Type B pancreatic cell (in vitro differentiated cells): ENCODE data around the gene GNMT. TPM values are rescaled to one million over a fixed set of nuclear protein-coding genes. Genes with fewer than 3 reads are reported as not detected.

Experiments used
- DNase-seq: peaks from one replicate; pipeline ENCODE4 v3.0.0; 2021; ENCODE audit warnings: mixed read lengths; ENCODE audit not compliant: unreplicated experiment; ENCODE audit errors: extremely low spot score
- H3K27ac Mint-ChIP-seq: 2 replicates; pipeline ENCODE4 v1.8.0; 2021; ENCODE audit warnings: mild to moderate bottlenecking, mixed read lengths
- H3K27me3 Mint-ChIP-seq: 2 replicates; pipeline ENCODE4 v1.8.0; 2021; ENCODE audit warnings: mixed read lengths
- H3K36me3 Mint-ChIP-seq: 2 replicates; pipeline ENCODE4 v1.8.0; 2021; ENCODE audit warnings: mixed read lengths
- H3K4me1 Mint-ChIP-seq: one replicate; pipeline ENCODE4 v1.8.0; 2021; ENCODE audit warnings: mixed read lengths; ENCODE audit not compliant: unreplicated experiment
- H3K4me3 Mint-ChIP-seq: 2 replicates; pipeline ENCODE4 v1.8.0; 2021; ENCODE audit warnings: mild to moderate bottlenecking, mixed read lengths
- H3K9me3 Mint-ChIP-seq: 2 replicates; pipeline ENCODE4 v1.8.0; 2021; ENCODE audit warnings: mixed read lengths
- total RNA-seq: library from RNA; stranded (reverse); gene quantifications from 2 replicates; pipeline ENCODE4 v1.2.1, GENCODE V29; 2021; ENCODE audit warnings: low replicate concordance
- TF ChIP-seq, protein P1 (sequence below): fragments of 200-600 bp; sonication (generic); conservative IDR thresholded peaks from 2 replicates; pipeline ENCODE4 v1.5.0; 2021; ENCODE audit warnings: antibody characterized with exemption, mild to moderate bottlenecking

The GNMT gene
- total RNA-seq, 1 donor from 2014 or later = 0.39 TPM

DNA sequence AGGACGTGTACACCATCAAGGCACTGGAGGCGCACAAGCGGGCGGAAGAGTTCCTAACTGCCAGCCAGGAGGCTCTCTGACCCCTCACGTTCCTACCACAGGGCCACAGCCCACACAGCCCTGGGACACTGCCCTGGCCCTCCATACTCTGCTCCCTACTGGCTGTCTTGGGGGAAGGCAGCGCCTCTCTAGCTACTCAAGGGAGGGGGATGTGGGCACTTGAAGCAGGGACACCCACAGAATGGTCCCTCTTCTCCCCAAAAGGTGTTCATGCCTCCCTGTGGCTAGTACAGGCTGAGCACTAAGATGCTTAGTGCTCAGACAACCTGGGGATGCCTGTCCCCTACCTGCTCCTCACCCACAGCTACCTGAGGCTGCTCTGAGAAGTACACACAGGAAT, 50.7 kb downstream of the GNMT start:
- DNase-seq = no peak
- TF ChIP-seq, protein P1, sequence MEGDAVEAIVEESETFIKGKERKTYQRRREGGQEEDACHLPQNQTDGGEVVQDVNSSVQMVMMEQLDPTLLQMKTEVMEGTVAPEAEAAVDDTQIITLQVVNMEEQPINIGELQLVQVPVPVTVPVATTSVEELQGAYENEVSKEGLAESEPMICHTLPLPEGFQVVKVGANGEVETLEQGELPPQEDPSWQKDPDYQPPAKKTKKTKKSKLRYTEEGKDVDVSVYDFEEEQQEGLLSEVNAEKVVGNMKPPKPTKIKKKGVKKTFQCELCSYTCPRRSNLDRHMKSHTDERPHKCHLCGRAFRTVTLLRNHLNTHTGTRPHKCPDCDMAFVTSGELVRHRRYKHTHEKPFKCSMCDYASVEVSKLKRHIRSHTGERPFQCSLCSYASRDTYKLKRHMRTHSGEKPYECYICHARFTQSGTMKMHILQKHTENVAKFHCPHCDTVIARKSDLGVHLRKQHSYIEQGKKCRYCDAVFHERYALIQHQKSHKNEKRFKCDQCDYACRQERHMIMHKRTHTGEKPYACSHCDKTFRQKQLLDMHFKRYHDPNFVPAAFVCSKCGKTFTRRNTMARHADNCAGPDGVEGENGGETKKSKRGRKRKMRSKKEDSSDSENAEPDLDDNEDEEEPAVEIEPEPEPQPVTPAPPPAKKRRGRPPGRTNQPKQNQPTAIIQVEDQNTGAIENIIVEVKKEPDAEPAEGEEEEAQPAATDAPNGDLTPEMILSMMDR = no peak
- no peak overlapping the region for H3K27ac Mint-ChIP-seq
- no peak overlapping the region for H3K4me3 Mint-ChIP-seq
- no peaks in the 10 kb centered on the region for H3K27me3 Mint-ChIP-seq
- H3K36me3 Mint-ChIP-seq = peaks cover 9% of the 10 kb centered on the region
- H3K4me1 Mint-ChIP-seq = peaks cover 22% of the 10 kb centered on the region
- H3K9me3 Mint-ChIP-seq = no peaks in the 10 kb centered on the region

DNA sequence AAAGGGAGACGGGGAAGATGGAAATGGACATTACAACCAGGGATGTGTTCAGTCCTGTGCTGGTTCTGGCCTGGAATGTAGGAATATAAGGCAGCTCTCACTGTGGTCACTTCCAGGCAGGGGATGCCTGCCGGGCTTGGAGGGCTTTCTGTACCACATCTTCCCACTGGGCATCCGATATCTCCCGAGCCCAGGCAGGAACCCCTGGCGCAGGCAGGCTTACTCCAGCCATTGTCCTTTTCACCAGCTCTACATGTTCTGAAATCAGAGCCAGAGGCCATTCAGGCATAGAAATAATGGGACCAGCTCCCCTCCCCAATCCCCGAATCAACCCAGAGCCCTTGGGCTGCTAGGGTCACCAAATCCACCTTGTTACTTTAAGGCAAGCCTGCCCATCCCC, 51.8 kb downstream of the GNMT start:
- no peaks in the 10 kb centered on the region for H3K27me3 Mint-ChIP-seq
- TF ChIP-seq, protein P1 = no peak
- DNase-seq = no peak
- peaks cover 7% of the 10 kb centered on the region for H3K36me3 Mint-ChIP-seq
- peaks cover 26% of the 10 kb centered on the region for H3K4me1 Mint-ChIP-seq
- H3K9me3 Mint-ChIP-seq = no peaks in the 10 kb centered on the region
- no peak overlapping the region for H3K27ac Mint-ChIP-seq
- peak overlapping the region; percentile 98 for H3K4me3 Mint-ChIP-seq

DNA sequence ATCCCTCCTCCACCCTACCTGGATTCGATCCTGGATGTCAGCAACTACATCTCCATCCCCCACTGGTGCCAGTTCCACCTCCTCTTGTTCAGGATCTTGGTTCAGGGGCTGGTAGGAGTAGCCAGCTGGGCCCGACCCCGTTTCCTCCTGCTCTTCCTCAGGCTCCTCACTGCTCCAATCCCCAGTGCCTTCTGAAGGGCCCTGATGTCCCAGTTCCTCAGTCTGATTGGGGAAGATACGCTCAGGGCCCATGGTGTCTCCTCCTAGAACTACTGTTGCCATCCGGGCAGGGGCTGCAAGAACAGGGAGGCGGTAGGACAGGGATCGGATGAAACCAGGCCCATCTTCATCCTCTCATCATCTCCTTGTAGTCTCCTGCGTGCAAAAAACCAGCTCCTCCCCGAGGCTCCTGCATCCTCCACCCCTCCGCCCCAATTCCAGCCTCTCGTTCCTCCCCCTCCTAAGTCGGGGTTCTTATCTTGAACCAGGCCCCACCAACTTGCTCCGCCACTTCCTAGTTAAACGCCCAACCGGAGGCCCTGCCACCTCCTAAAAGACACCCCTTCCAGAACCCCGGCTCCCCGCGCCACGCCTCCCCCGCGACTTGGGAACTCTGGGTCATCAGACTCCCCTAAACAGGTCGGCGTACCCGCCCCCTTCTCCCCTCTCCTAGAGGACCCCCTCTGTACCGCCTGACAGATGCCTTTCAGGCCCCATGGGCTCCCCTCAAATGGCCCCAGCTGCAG, 52.7 kb downstream of the GNMT start:
- TF ChIP-seq, protein P1 = no peak
- Mint-ChIP-seq H3K9me3 (no peaks in the 10 kb centered on the region), H3K4me1 (peaks cover 26% of the 10 kb centered on the region), H3K4me3 (peak overlapping the region; percentile 98), H3K27ac (peak overlapping the region; percentile 92), H3K36me3 (peaks cover 3% of the 10 kb centered on the region), H3K27me3 (no peaks in the 10 kb centered on the region)
- DNase-seq = no peak

Other genes starting within 250 kb of the GNMT start
- not detected in 2 replicates for gene PRPH2, start 238.2 kb upstream of the GNMT start, total RNA-seq
- 29.3 and 34.8 TPM in 2 replicates for gene TBCC, start 214.7 kb upstream of the GNMT start, total RNA-seq
- 9.1 and 9.3 TPM in 2 replicates for gene BICRAL, start 178.7 kb upstream of the GNMT start, total RNA-seq
- 83.4 and 101 TPM in 2 replicates for gene RPL7L1, start 81.1 kb upstream of the GNMT start, total RNA-seq
- gene PTCRA, start 44.7 kb upstream of the GNMT start, total RNA-seq = not detected in 2 replicates
- gene CNPY3, start 31.3 kb upstream of the GNMT start, total RNA-seq = 37.9 and 57.6 TPM in 2 replicates
- gene PEX6, start 18.4 kb downstream of the GNMT start, total RNA-seq = 34.4 and 35.9 TPM in 2 replicates
- gene PPP2R5D, start 23.8 kb downstream of the GNMT start, total RNA-seq = 35.1 and 55.1 TPM in 2 replicates
- 54.1 and 67.5 TPM in 2 replicates for gene MEA1, start 53.2 kb downstream of the GNMT start, total RNA-seq
- 96.4 and 104 TPM in 2 replicates for gene KLHDC3, start 53.5 kb downstream of the GNMT start, total RNA-seq
- gene RRP36, start 60.9 kb downstream of the GNMT start, total RNA-seq = 51.7 and 56.7 TPM in 2 replicates
- gene CUL7, start 93.1 kb downstream of the GNMT start, total RNA-seq = 53.7 and 65.0 TPM in 2 replicates
- gene MRPL2, start 98.7 kb downstream of the GNMT start, total RNA-seq = 58.6 and 71.8 TPM in 2 replicates
- gene KLC4, start 98.9 kb downstream of the GNMT start, total RNA-seq = 33.2 and 36.4 TPM in 2 replicates
- gene PTK7, start 115.6 kb downstream of the GNMT start, total RNA-seq = 115 and 155 TPM in 2 replicates
- 35.2 and 38.2 TPM in 2 replicates for gene SRF, start 210.5 kb downstream of the GNMT start, total RNA-seq
- gene CUL9, start 221.4 kb downstream of the GNMT start, total RNA-seq = 29.5 and 49.5 TPM in 2 replicates